ENCODE results near the gene MFRP. TPM values are rescaled to one million over a fixed set of nuclear protein-coding genes. Genes with fewer than 3 reads are reported as not detected.

Gene MFRP
- total RNA-seq, 1 donor from 2014 or later: not detected

GRCh38 chr11:119309953-119310681, 36.4 kb downstream of the MFRP start:
- no peaks in the 10 kb centered on the region for H3K9me3 ChIP-seq (ENCODE audit: control insufficient read depth in 3 of 3, low read length in 3 of 3)
- H3K27ac ChIP-seq (ENCODE audit: low read depth, low read length): no peak overlapping the region
- peaks cover 10 to 31% (median 26%) of the 10 kb centered on the region in 3 donors for H3K36me3 ChIP-seq (ENCODE audit: control insufficient read depth in 3 of 3, insufficient read depth in 3 of 3, low read length in 3 of 3)
- no peak overlapping the region for H3K4me3 ChIP-seq (ENCODE audit: low read length in 3 of 3)
- H3K9ac ChIP-seq (ENCODE audit: low read depth in 1 of 3, low read length in 3 of 3): peak overlapping the region in 1 of 3 donors; percentile 25
- no peaks in the 10 kb centered on the region for H3K27me3 ChIP-seq (ENCODE audit: control insufficient read depth in 3 of 3, insufficient read depth in 3 of 3, low read length in 3 of 3)
- H3K4me1 ChIP-seq (ENCODE audit: control insufficient read depth in 3 of 3, insufficient read depth in 3 of 3, low read length in 3 of 3): peaks cover 21 to 29% (median 23%) of the 10 kb centered on the region in 3 donors

GRCh38 chr11:119309411-119309810, 37.1 kb downstream of the MFRP start:
- no peaks in the 10 kb centered on the region for H3K27me3 ChIP-seq (ENCODE audit: control insufficient read depth in 3 of 3, insufficient read depth in 3 of 3, low read length in 3 of 3)
- peaks cover 10 to 30% (median 23%) of the 10 kb centered on the region in 3 donors for H3K36me3 ChIP-seq (ENCODE audit: control insufficient read depth in 3 of 3, insufficient read depth in 3 of 3, low read length in 3 of 3)
- H3K4me3 ChIP-seq (ENCODE audit: low read length in 3 of 3): no peak overlapping the region
- H3K27ac ChIP-seq (ENCODE audit: low read depth, low read length): no peak overlapping the region
- H3K4me1 ChIP-seq (ENCODE audit: control insufficient read depth in 3 of 3, insufficient read depth in 3 of 3, low read length in 3 of 3): peaks cover 18 to 33% (median 23%) of the 10 kb centered on the region in 3 donors
- no peaks in the 10 kb centered on the region for H3K9me3 ChIP-seq (ENCODE audit: control insufficient read depth in 3 of 3, low read length in 3 of 3)
- peak overlapping the region in 2 of 3 donors; percentile 10 to 25 for H3K9ac ChIP-seq (ENCODE audit: low read depth in 1 of 3, low read length in 3 of 3)

GRCh38 chr11:119307974-119308373, 38.5 kb downstream of the MFRP start:
- no peak overlapping the region for H3K9ac ChIP-seq (ENCODE audit: low read depth in 1 of 3, low read length in 3 of 3)

GRCh38 chr11:119307219-119307618, 39.3 kb downstream of the MFRP start:
- no peaks in the 10 kb centered on the region for H3K27me3 ChIP-seq (ENCODE audit: control insufficient read depth in 3 of 3, insufficient read depth in 3 of 3, low read length in 3 of 3)
- no peak overlapping the region for H3K4me3 ChIP-seq (ENCODE audit: low read length in 3 of 3)
- H3K27ac ChIP-seq (ENCODE audit: low read depth, low read length): peak overlapping the region; percentile 23
- H3K4me1 ChIP-seq (ENCODE audit: control insufficient read depth in 3 of 3, insufficient read depth in 3 of 3, low read length in 3 of 3): peaks cover 18 to 47% (median 40%) of the 10 kb centered on the region in 3 donors
- H3K9ac ChIP-seq (ENCODE audit: low read depth in 1 of 3, low read length in 3 of 3): peak overlapping the region in 2 of 3 donors; percentile 22 to 60
- H3K9me3 ChIP-seq (ENCODE audit: control insufficient read depth in 3 of 3, low read length in 3 of 3): no peaks in the 10 kb centered on the region
- H3K36me3 ChIP-seq (ENCODE audit: control insufficient read depth in 3 of 3, insufficient read depth in 3 of 3, low read length in 3 of 3): peaks cover 10 to 24% (median 18%) of the 10 kb centered on the region in 3 donors

More at GRCh38 chr11:119307974-119308373, 38.5 kb downstream of the MFRP start:
- Histone ChIP-seq H3K36me3 (ENCODE audit: control insufficient read depth in 3 of 3, insufficient read depth in 3 of 3, low read length in 3 of 3) (peaks cover 10 to 28% (median 22%) of the 10 kb centered on the region in 3 donors), H3K27me3 (ENCODE audit: control insufficient read depth in 3 of 3, insufficient read depth in 3 of 3, low read length in 3 of 3) (no peaks in the 10 kb centered on the region), H3K4me1 (ENCODE audit: control insufficient read depth in 3 of 3, insufficient read depth in 3 of 3, low read length in 3 of 3) (peaks cover 18 to 46% (median 34%) of the 10 kb centered on the region in 3 donors), H3K4me3 (ENCODE audit: low read length in 3 of 3) (no peak overlapping the region), H3K27ac (ENCODE audit: low read depth, low read length) (no peak overlapping the region), H3K9me3 (ENCODE audit: control insufficient read depth in 3 of 3, low read length in 3 of 3) (no peaks in the 10 kb centered on the region)

- peaks cover 10 to 23% (median 17%) of the 10 kb centered on the region in 3 donors for H3K36me3 ChIP-seq (ENCODE audit: control insufficient read depth in 3 of 3, insufficient read depth in 3 of 3, low read length in 3 of 3)
- peak overlapping the region; percentile 38 for H3K27ac ChIP-seq (ENCODE audit: low read depth, low read length)
Observed at GRCh38 chr11:119306373-119306890, 40.1 kb downstream of the MFRP start.

GRCh38 chr11:119305556-119306372, 40.7 kb downstream of the MFRP start:
- peaks cover 30 to 60% (median 49%) of the 10 kb centered on the region in 3 donors for H3K4me1 ChIP-seq (ENCODE audit: control insufficient read depth in 3 of 3, insufficient read depth in 3 of 3, low read length in 3 of 3)
- peak overlapping the region in 2 of 3 donors; percentile 1 to 60 for H3K9ac ChIP-seq (ENCODE audit: low read depth in 1 of 3, low read length in 3 of 3)
- H3K4me3 ChIP-seq (ENCODE audit: low read length in 3 of 3): peak overlapping the region in 1 of 3 donors; percentile 7
- H3K27me3 ChIP-seq (ENCODE audit: control insufficient read depth in 3 of 3, insufficient read depth in 3 of 3, low read length in 3 of 3): no peaks in the 10 kb centered on the region
- H3K9me3 ChIP-seq (ENCODE audit: control insufficient read depth in 3 of 3, low read length in 3 of 3): no peaks in the 10 kb centered on the region
- H3K36me3 ChIP-seq (ENCODE audit: control insufficient read depth in 3 of 3, insufficient read depth in 3 of 3, low read length in 3 of 3): peaks cover 4 to 20% (median 10%) of the 10 kb centered on the region in 3 donors
- peak overlapping the region; percentile 38 for H3K27ac ChIP-seq (ENCODE audit: low read depth, low read length)

More at GRCh38 chr11:119306373-119306890, 40.1 kb downstream of the MFRP start:
- no peaks in the 10 kb centered on the region for H3K27me3 ChIP-seq (ENCODE audit: control insufficient read depth in 3 of 3, insufficient read depth in 3 of 3, low read length in 3 of 3)
- peaks cover 24 to 53% (median 45%) of the 10 kb centered on the region in 3 donors for H3K4me1 ChIP-seq (ENCODE audit: control insufficient read depth in 3 of 3, insufficient read depth in 3 of 3, low read length in 3 of 3)
- H3K9me3 ChIP-seq (ENCODE audit: control insufficient read depth in 3 of 3, low read length in 3 of 3): no peaks in the 10 kb centered on the region
- no peak overlapping the region for H3K4me3 ChIP-seq (ENCODE audit: low read length in 3 of 3)
- peak overlapping the region in 2 of 3 donors; percentile 1 to 60 for H3K9ac ChIP-seq (ENCODE audit: low read depth in 1 of 3, low read length in 3 of 3)

GRCh38 chr11:119303227-119303718, 43.2 kb downstream of the MFRP start:
- Histone ChIP-seq H3K27me3 (ENCODE audit: control insufficient read depth in 3 of 3, insufficient read depth in 3 of 3, low read length in 3 of 3) (no peaks in the 10 kb centered on the region), H3K27ac (ENCODE audit: low read depth, low read length) (peak overlapping the region; percentile 81), H3K36me3 (ENCODE audit: control insufficient read depth in 3 of 3, insufficient read depth in 3 of 3, low read length in 3 of 3) (peaks cover 2 to 27% (median 3%) of the 10 kb centered on the region in 3 donors)

GRCh38 chr11:119300198-119300964, 46.1 kb downstream of the MFRP start:
- no peak overlapping the region for H3K9ac ChIP-seq (ENCODE audit: low read depth in 1 of 3, low read length in 3 of 3)

More at GRCh38 chr11:119303227-119303718, 43.2 kb downstream of the MFRP start:
- peak overlapping the region in 1 of 3 donors; percentile 2 for H3K9ac ChIP-seq (ENCODE audit: low read depth in 1 of 3, low read length in 3 of 3)
- no peak overlapping the region for H3K4me3 ChIP-seq (ENCODE audit: low read length in 3 of 3)
- peaks cover 53 to 83% (median 69%) of the 10 kb centered on the region in 3 donors for H3K4me1 ChIP-seq (ENCODE audit: control insufficient read depth in 3 of 3, insufficient read depth in 3 of 3, low read length in 3 of 3)
- no peaks in the 10 kb centered on the region for H3K9me3 ChIP-seq (ENCODE audit: control insufficient read depth in 3 of 3, low read length in 3 of 3)

GRCh38 chr11:119299416-119299815, 47.1 kb downstream of the MFRP start:
- Histone ChIP-seq H3K27ac (ENCODE audit: low read depth, low read length) (peak overlapping the region; percentile 81), H3K4me3 (ENCODE audit: low read length in 3 of 3) (peak overlapping the region in 2 of 3 donors; percentile 30 to 38), H3K9ac (ENCODE audit: low read depth in 1 of 3, low read length in 3 of 3) (no peak overlapping the region), H3K9me3 (ENCODE audit: control insufficient read depth in 3 of 3, low read length in 3 of 3) (no peaks in the 10 kb centered on the region), H3K27me3 (ENCODE audit: control insufficient read depth in 3 of 3, insufficient read depth in 3 of 3, low read length in 3 of 3) (no peaks in the 10 kb centered on the region), H3K4me1 (ENCODE audit: control insufficient read depth in 3 of 3, insufficient read depth in 3 of 3, low read length in 3 of 3) (peaks cover 41 to 73% (median 61%) of the 10 kb centered on the region in 3 donors), H3K36me3 (ENCODE audit: control insufficient read depth in 3 of 3, insufficient read depth in 3 of 3, low read length in 3 of 3) (peaks cover 0 to 25% (median 0%) of the 10 kb centered on the region in 3 donors)

More at GRCh38 chr11:119300198-119300964, 46.1 kb downstream of the MFRP start:
- Histone ChIP-seq H3K27me3 (ENCODE audit: control insufficient read depth in 3 of 3, insufficient read depth in 3 of 3, low read length in 3 of 3) (no peaks in the 10 kb centered on the region), H3K9me3 (ENCODE audit: control insufficient read depth in 3 of 3, low read length in 3 of 3) (no peaks in the 10 kb centered on the region), H3K36me3 (ENCODE audit: control insufficient read depth in 3 of 3, insufficient read depth in 3 of 3, low read length in 3 of 3) (peaks cover 0 to 25% (median 0%) of the 10 kb centered on the region in 3 donors), H3K27ac (ENCODE audit: low read depth, low read length) (peak overlapping the region; percentile 81), H3K4me3 (ENCODE audit: low read length in 3 of 3) (peak overlapping the region in 1 of 3 donors; percentile 38), H3K4me1 (ENCODE audit: control insufficient read depth in 3 of 3, insufficient read depth in 3 of 3, low read length in 3 of 3) (peaks cover 44 to 82% (median 64%) of the 10 kb centered on the region in 3 donors)

Data from skeletal muscle tissue (tissue), 4 donors.